Measurements from ENCODE around the gene NCBP3.

- TF ChIP-seq POLR2A (IDR thresholded peaks at IDR 0.05) (no peak), CTCF (IDR thresholded peaks at IDR 0.05) (no peak)
These were observed 68.5 kb downstream of the NCBP3 start for GRCh38 chr17:3777366-3778120.
